ENCODE data around the gene FAS. TPM values are rescaled to one million over a fixed set of nuclear protein-coding genes. Genes with fewer than 3 reads are reported as not detected.

Gene FAS
- total and polyA plus RNA-seq, 9 of the 15 experiments (the other 6 are each of a cell fraction or from before 2014, with no cell fraction given): 0.08 to 0.62 (median 0.37) TPM

GRCh38 chr10:88996927-88997326, 6.3 kb downstream of the FAS start:
- no peak overlapping the region for H2AFZ ChIP-seq (ENCODE audit: low read depth, low read length)
- POLR2A ChIA-PET: no interaction called here
- no peak overlapping the region for H3K4me2 ChIP-seq (ENCODE audit: insufficient read depth, low read length)
- H3K27me3 ChIP-seq (ENCODE audit: control insufficient read depth in 2 of 2, insufficient read depth in 2 of 2, low read length in 2 of 2): no peaks in the 10 kb centered on the region
- in situ Hi-C loops (cut with MboI): no loop called here
- BruUV-seq (replicated peaks): no TSS peak
- H3K9me3 ChIP-seq (replicated peaks; ENCODE audit: control insufficient read depth, insufficient read depth, low read depth, low read length): no peaks in the 10 kb centered on the region
- H3K4me1 ChIP-seq (replicated peaks in 1 of 2; ENCODE audit: control insufficient read depth in 2 of 2, insufficient read depth in 2 of 2, low read length in 2 of 2): no peaks in the 10 kb centered on the region
- ATAC-seq (no peak), DNase-seq (ENCODE audit: extremely low read depth in 1 of 4, low spot score in 3 of 4) (no peak), FAIRE-seq (no peak)
- H3K4me3 ChIP-seq: no peak overlapping the region
- H3K9ac ChIP-seq (ENCODE audit: insufficient read depth in 1 of 2, low read depth in 2 of 2, low read length in 2 of 2): no peak overlapping the region
- H3K36me3 ChIP-seq (ENCODE audit: control insufficient read depth, insufficient read depth, low read length): no peaks in the 10 kb centered on the region
- WGBS (ENCODE audit: insufficient coverage, low coverage, missing lambda C conversion rate): 0% methylated on average over 1 of the region's 1 CpG
- no peak overlapping the region for H3K27ac ChIP-seq (ENCODE audit: extremely low read depth, low read depth, low read length)
- H4K20me1 ChIP-seq (replicated peaks; ENCODE audit: control insufficient read depth, insufficient read depth, low read length): no peaks in the 10 kb centered on the region
- H3K79me2 ChIP-seq (ENCODE audit: control insufficient read depth, insufficient read depth, low read length): no peaks in the 10 kb centered on the region
- intact Hi-C loops (cut with micrococcal nuclease): no loop called here
- no peaks in the 10 kb centered on the region for H3K9me1 ChIP-seq (ENCODE audit: control insufficient read depth, insufficient read depth, low read length)
- CTCF ChIA-PET (ENCODE audit: low intra/inter-chr PET ratio): no interaction called here
- TF ChIP-seq SMAD1 (IDR thresholded peaks at IDR 0.05; ENCODE audit: low read depth, low read length, partially characterized antibody) (no peak), MAFG (tag; conservative IDR thresholded peaks at IDR 0.05) (no peak), PYGO2 (tag; IDR thresholded peaks at IDR 0.05) (no peak), BCOR (IDR thresholded peaks at IDR 0.05) (no peak), ZNF398 (CRISPR knock-in tag; IDR thresholded peaks at IDR 0.05) (no peak), CREM (IDR thresholded peaks at IDR 0.05; ENCODE audit: low read depth) (no peak), ADNP (tag; IDR thresholded peaks at IDR 0.05) (no peak), COPS2 (conservative IDR thresholded peaks at IDR 0.05) (no peak), HDAC3 (IDR thresholded peaks at IDR 0.05; ENCODE audit: borderline replicate concordance, partially characterized antibody) (no peak), NELFE (IDR thresholded peaks at IDR 0.05; ENCODE audit: insufficient read depth, insufficient read length) (no peak), DACH1 (IDR thresholded peaks at IDR 0.05; ENCODE audit: partially characterized antibody) (no peak), ESRRB (CRISPR knock-in tag; IDR thresholded peaks at IDR 0.05; ENCODE audit: borderline replicate concordance) (no peak), VEZF1 (CRISPR knock-in tag; IDR thresholded peaks at IDR 0.05) (no peak), SMC3 (conservative IDR thresholded peaks at IDR 0.05; ENCODE audit: insufficient read depth, low read depth, low read length) (no peak), PHF20 (IDR thresholded peaks at IDR 0.05; ENCODE audit: partially characterized antibody) (no peak), KDM5B (IDR thresholded peaks at IDR 0.05; ENCODE audit: insufficient replicate concordance, low read depth, low read length) (no peak), ZNF785 (CRISPR knock-in tag; IDR thresholded peaks at IDR 0.05) (no peak)
- TF ChIP-seq, protein P1, sequence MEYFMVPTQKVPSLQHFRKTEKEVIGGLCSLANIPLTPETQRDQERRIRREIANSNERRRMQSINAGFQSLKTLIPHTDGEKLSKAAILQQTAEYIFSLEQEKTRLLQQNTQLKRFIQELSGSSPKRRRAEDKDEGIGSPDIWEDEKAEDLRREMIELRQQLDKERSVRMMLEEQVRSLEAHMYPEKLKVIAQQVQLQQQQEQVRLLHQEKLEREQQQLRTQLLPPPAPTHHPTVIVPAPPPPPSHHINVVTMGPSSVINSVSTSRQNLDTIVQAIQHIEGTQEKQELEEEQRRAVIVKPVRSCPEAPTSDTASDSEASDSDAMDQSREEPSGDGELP (CRISPR knock-in tag; IDR thresholded peaks at IDR 0.05; ENCODE audit: borderline replicate concordance): no peak
- TF ChIP-seq, protein P2, sequence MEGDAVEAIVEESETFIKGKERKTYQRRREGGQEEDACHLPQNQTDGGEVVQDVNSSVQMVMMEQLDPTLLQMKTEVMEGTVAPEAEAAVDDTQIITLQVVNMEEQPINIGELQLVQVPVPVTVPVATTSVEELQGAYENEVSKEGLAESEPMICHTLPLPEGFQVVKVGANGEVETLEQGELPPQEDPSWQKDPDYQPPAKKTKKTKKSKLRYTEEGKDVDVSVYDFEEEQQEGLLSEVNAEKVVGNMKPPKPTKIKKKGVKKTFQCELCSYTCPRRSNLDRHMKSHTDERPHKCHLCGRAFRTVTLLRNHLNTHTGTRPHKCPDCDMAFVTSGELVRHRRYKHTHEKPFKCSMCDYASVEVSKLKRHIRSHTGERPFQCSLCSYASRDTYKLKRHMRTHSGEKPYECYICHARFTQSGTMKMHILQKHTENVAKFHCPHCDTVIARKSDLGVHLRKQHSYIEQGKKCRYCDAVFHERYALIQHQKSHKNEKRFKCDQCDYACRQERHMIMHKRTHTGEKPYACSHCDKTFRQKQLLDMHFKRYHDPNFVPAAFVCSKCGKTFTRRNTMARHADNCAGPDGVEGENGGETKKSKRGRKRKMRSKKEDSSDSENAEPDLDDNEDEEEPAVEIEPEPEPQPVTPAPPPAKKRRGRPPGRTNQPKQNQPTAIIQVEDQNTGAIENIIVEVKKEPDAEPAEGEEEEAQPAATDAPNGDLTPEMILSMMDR (IDR thresholded peaks at IDR 0.05 in 2 of 3, conservative IDR thresholded peaks at IDR 0.05 in 1 of 3; ENCODE audit: insufficient read depth in 2 of 3, low read depth in 1 of 3, low read length in 3 of 3): no peak

Measured in K562 (cell line).